Measurements from ENCODE around the gene TRAK2.

GRCh38 chr2:201460532-201460931 is 9.3 kb upstream of the TRAK2 start:
- TF ChIP-seq ELF4 (IDR thresholded peaks at IDR 0.05) (no peak), SUZ12 (IDR thresholded peaks at IDR 0.05) (no peak)

Data from HEK293T (cell line).